SK-N-SH (cell line): ENCODE data around the gene OBP2B. TPM values are rescaled to one million over a fixed set of nuclear protein-coding genes. Genes with fewer than 3 reads are reported as not detected.

Experiments used
- CTCF ChIA-PET: fragments of 300-600, 350-600 bp; formaldehyde crosslinking; extraction: SDS; loops from one replicate; lab custom pipeline; 2021; lab: Yijun Ruan, JAX
- POLR2A ChIA-PET: fragments of 350-600 bp; sonication (Branson Sonifier 250); formaldehyde crosslinking; extraction: SDS; loops from one replicate; lab custom pipeline; 2020; ENCODE audit warnings: antibody characterized with exemption, inconsistent platforms; lab: Yijun Ruan, JAX
- DNase-seq: peaks from one replicate; pipeline ENCODE4 v3.0.0; 2012
- H2AFZ ChIP-seq: fragments of 200-600 bp; sonication (generic); 2 replicates; pipeline ENCODE4 v1.8.1; 2016; ENCODE audit warnings: antibody characterized with exemption, mild to moderate bottlenecking, low read depth
- H3F3A ChIP-seq: fragments of 200-600 bp; sonication (generic); replicated peaks from 2 replicates; pipeline ENCODE3; 2016; ENCODE audit warnings: antibody characterized with exemption, mild to moderate bottlenecking; ENCODE audit not compliant: insufficient read depth
- H3K27ac ChIP-seq, 2 experiments: fragments of 200-500 bp in 1 of 2; fragments of 200-600 bp in 1 of 2; sonication (Bioruptor generic) in 1 of 2; sonication (generic), shearing (Covaris generic) in 1 of 2; 2 replicates each; pipeline versions ENCODE4 v1.5.1 to v1.6.1; 2014 to 2016; ENCODE audit warnings: low read depth in 2 of 2, inconsistent platforms in 1 of 2, low read length in 1 of 2, mild to moderate bottlenecking in 1 of 2, mixed read lengths in 1 of 2
- H3K27me3 ChIP-seq: fragments of 200-600 bp; sonication (generic), shearing (Covaris generic); 2 replicates; pipeline ENCODE4 v1.6.1; 2016; ENCODE audit warnings: mixed run types; ENCODE audit not compliant: insufficient read depth
- H3K36me3 ChIP-seq, 2 experiments: fragments of 200-500 bp in 1 of 2; fragments of 200-600 bp in 1 of 2; sonication (Bioruptor generic) in 1 of 2; sonication (generic) in 1 of 2; replicated peaks in 1 of 2; 2 replicates each; pipeline versions ENCODE3 to v1.5.1; 2014 to 2016; ENCODE audit warnings: low read length in 1 of 2, mild to moderate bottlenecking in 1 of 2; ENCODE audit not compliant: insufficient read depth in 2 of 2, control insufficient read depth in 1 of 2
- H3K4me1 ChIP-seq, 2 experiments: fragments of 200-500 bp in 1 of 2; fragments of 200-600 bp in 1 of 2; sonication (Bioruptor generic) in 1 of 2; sonication (generic), shearing (Covaris generic) in 1 of 2; 2 replicates each; pipeline versions ENCODE4 v1.5.1 to v1.6.1; 2014 to 2016; ENCODE audit warnings: low read depth in 1 of 2, low read length in 1 of 2, mixed run types in 1 of 2; ENCODE audit not compliant: insufficient read depth in 2 of 2, control insufficient read depth in 1 of 2
- H3K4me2 ChIP-seq: fragments of 200-600 bp; sonication (generic), shearing (Covaris generic); 2 replicates; pipeline ENCODE4 v1.6.1; 2017; ENCODE audit warnings: mixed run types
- H3K4me3 ChIP-seq, 2 experiments: fragments of 200-500 bp in 1 of 2; fragments of 200-600 bp in 1 of 2; sonication (Bioruptor generic) in 1 of 2; sonication (generic), shearing (Covaris generic) in 1 of 2; 2 replicates each; pipeline versions ENCODE4 v1.5.1 to v1.8.1; 2014 to 2016; ENCODE audit warnings: low read depth in 2 of 2, inconsistent platforms in 1 of 2, low read length in 1 of 2, mild to moderate bottlenecking in 1 of 2, mixed read lengths in 1 of 2, moderate library complexity in 1 of 2
- H3K79me2 ChIP-seq: fragments of 200-600 bp; sonication (generic); 2 replicates; pipeline ENCODE4 v1.8.1; 2017; ENCODE audit warnings: mild to moderate bottlenecking; ENCODE audit not compliant: insufficient read depth
- H3K9ac ChIP-seq: fragments of 200-600 bp; sonication (generic); 2 replicates; pipeline ENCODE4 v1.6.1; 2017; ENCODE audit warnings: mixed run types
- H3K9me2 ChIP-seq: fragments of 200-600 bp; sonication (generic); 2 replicates; pipeline ENCODE4 v1.6.1; 2017; ENCODE audit warnings: mixed run types
- H3K9me3 ChIP-seq: fragments of 200-600 bp; sonication (generic); 2 replicates; pipeline ENCODE4 v1.6.1; 2017; ENCODE audit warnings: mixed run types, mild to moderate bottlenecking, moderate library complexity
- H4K20me1 ChIP-seq: fragments of 200-600 bp; sonication (generic); 2 replicates; pipeline ENCODE4 v1.6.1; 2017; ENCODE audit warnings: mild to moderate bottlenecking, mixed run types; ENCODE audit not compliant: insufficient read depth
- CTCF ChIP-seq: fragments of 200-600 bp; sonication (generic); IDR thresholded peaks from 2 replicates; pipeline ENCODE4 v1.6.1; 2017; ENCODE audit warnings: antibody characterized with exemption, mild to moderate bottlenecking, moderate library complexity
- FOXM1 ChIP-seq: IDR thresholded peaks from 2 replicates; pipeline ENCODE4 v1.4.0; 2012; ENCODE audit warnings: low read depth, mild to moderate bottlenecking
- GABPA ChIP-seq: IDR thresholded peaks from 2 replicates; pipeline ENCODE4 v1.4.0; 2012; ENCODE audit warnings: low read depth, mild to moderate bottlenecking
- GATA2 ChIP-seq: sonication (generic); formaldehyde crosslinking; IDR thresholded peaks from 2 replicates; pipeline ENCODE4 v1.5.0; 2020; ENCODE audit warnings: mild to moderate bottlenecking, missing genetic modification reagents
- IRF3 ChIP-seq: fragments of 150-350 bp; IDR thresholded peaks from 2 replicates; pipeline ENCODE4 v1.6.1; 2016; ENCODE audit warnings: mild to moderate bottlenecking, low read depth, low read length
- RAD21 ChIP-seq: IDR thresholded peaks from 2 replicates; pipeline ENCODE4 v1.6.1; 2012; ENCODE audit warnings: mild to moderate bottlenecking, low read length
- REST ChIP-seq: IDR thresholded peaks from 2 replicates; pipeline ENCODE4 v1.6.1; 2012; ENCODE audit warnings: mild to moderate bottlenecking, low read depth, low read length, moderate library complexity
- RFX5 ChIP-seq: IDR thresholded peaks from 2 replicates; pipeline ENCODE4 v1.6.1; 2012; ENCODE audit warnings: mild to moderate bottlenecking, improper control_type of control experiment, low read length
- SIN3A ChIP-seq: IDR thresholded peaks from 2 replicates; pipeline ENCODE4 v1.6.1; 2012; ENCODE audit warnings: low read depth, mild to moderate bottlenecking, low read length, moderate library complexity, borderline replicate concordance
- SMC3 ChIP-seq: IDR thresholded peaks from 2 replicates; pipeline ENCODE4 v1.6.1; 2012; ENCODE audit warnings: low read depth, low read length, improper control_type of control experiment
- WGBS: methylation state at CpG from one replicate; pipeline ENCODE4 v1.1.6; 2017; ENCODE audit warnings: low lambda C conversion rate; 5-methylcytosine and 5-hydroxymethylcytosine counted together
- polyA plus RNA-seq, 3 experiments: library from polyadenylated mRNA; depleted of rRNA; stranded (reverse); fragments of >200 nt; gene quantifications; 2 replicates each; pipeline ENCODE4 v1.2.3, GENCODE V29; 2012

Gene OBP2B
- polyA plus RNA-seq, 1 of the 3 experiments (the other 2 are of a cell fraction) = not detected

- H3K9me2 ChIP-seq = no peaks in the 10 kb centered on the region
- 89% methylated on average over 3 of the region's 3 CpGs for WGBS
- H3F3A ChIP-seq = no peaks in the 10 kb centered on the region
- H3K27me3 ChIP-seq = no peaks in the 10 kb centered on the region
- H3K9me3 ChIP-seq = no peaks in the 10 kb centered on the region
- no peak overlapping the region for H3K27ac ChIP-seq
- no peak overlapping the region for H2AFZ ChIP-seq
- H4K20me1 ChIP-seq = no peaks in the 10 kb centered on the region
- CTCF ChIA-PET = interaction anchor here (0.9 to 5.0 kb wide), 5 partner anchors 9 to 171 kb away, joined by 3 to 42 read pairs (median 4); no protein-coding TSS in a partner anchor
- H3K79me2 ChIP-seq = no peaks in the 10 kb centered on the region
- no peak overlapping the region for H3K4me2 ChIP-seq
- DNase-seq = no peak
- H3K4me3 ChIP-seq = no peak overlapping the region
- no peaks in the 10 kb centered on the region for H3K36me3 ChIP-seq
- POLR2A ChIA-PET = interaction anchor here (0.7 kb wide), 1 partner anchor 40 kb away, joined by 3 read pairs; no protein-coding TSS in a partner anchor
- H3K4me1 ChIP-seq = no peaks in the 10 kb centered on the region; a peak in 1 of 4 replicates
- H3K9ac ChIP-seq = no peak overlapping the region
- no peak for TF ChIP-seq GABPA
- no peak for TF ChIP-seq RFX5
- TF ChIP-seq REST = no peak
- no peak for TF ChIP-seq CTCF
- TF ChIP-seq IRF3 = no peak
- TF ChIP-seq SIN3A = no peak
- no peak for TF ChIP-seq GATA2 (CRISPR knock-in tag)
- no peak for TF ChIP-seq SMC3
- TF ChIP-seq RAD21 = no peak
- TF ChIP-seq FOXM1 = no peak
Measured at GRCh38 chr9:133158695-133159094, 50.4 kb downstream of the OBP2B start.

Other genes starting within 250 kb of the OBP2B start
- 0.03 TPM in 1 of 2 replicates, not detected in the other for gene GFI1B, start 230.6 kb downstream of the OBP2B start, polyA plus RNA-seq (2012; rRNA removed)
- gene GTF3C5, start 178.3 kb downstream of the OBP2B start, polyA plus RNA-seq (2012; rRNA removed) = 57.3 and 59.1 TPM in 2 replicates
- gene CEL, start 147.3 kb downstream of the OBP2B start, polyA plus RNA-seq (2012; rRNA removed) = 0.75 and 0.87 TPM in 2 replicates
- gene RALGDS, start 88.0 kb downstream of the OBP2B start, polyA plus RNA-seq (2012; rRNA removed) = 64.1 and 64.7 TPM in 2 replicates
- 0.45 and 0.51 TPM in 2 replicates for gene GBGT1, start 45.3 kb downstream of the OBP2B start, polyA plus RNA-seq (2012; rRNA removed)
- not detected in 2 replicates for gene ABO, start 66.0 kb upstream of the OBP2B start, polyA plus RNA-seq (2012; rRNA removed)
- gene SURF6, start 126.9 kb upstream of the OBP2B start, polyA plus RNA-seq (2012; rRNA removed) = 42.1 and 44.5 TPM in 2 replicates
- gene MED22, start 138.9 kb upstream of the OBP2B start, polyA plus RNA-seq (2012; rRNA removed) = 23.0 and 27.9 TPM in 2 replicates
- gene RPL7A, start 139.0 kb upstream of the OBP2B start, polyA plus RNA-seq (2012; rRNA removed) = 3,936 and 4,121 TPM in 2 replicates
- gene SURF1, start 147.2 kb upstream of the OBP2B start, polyA plus RNA-seq (2012; rRNA removed) = 97.9 and 103 TPM in 2 replicates
- gene SURF2, start 147.3 kb upstream of the OBP2B start, polyA plus RNA-seq (2012; rRNA removed) = 35.7 and 46.8 TPM in 2 replicates
- 156 and 165 TPM in 2 replicates for gene SURF4, start 166.8 kb upstream of the OBP2B start, polyA plus RNA-seq (2012; rRNA removed)
- 2.3 and 2.5 TPM in 2 replicates for gene STKLD1, start 167.1 kb upstream of the OBP2B start, polyA plus RNA-seq (2012; rRNA removed)
- gene REXO4, start 208.8 kb upstream of the OBP2B start, polyA plus RNA-seq (2012; rRNA removed) = 34.2 and 37.3 TPM in 2 replicates
- gene ADAMTS13, start 213.1 kb upstream of the OBP2B start, polyA plus RNA-seq (2012; rRNA removed) = 10.6 and 12.3 TPM in 2 replicates